CD4-positive, CD25-positive, alpha-beta regulatory T cell (primary cell): Measurements from ENCODE around the gene GLMP. TPM values are rescaled to one million over a fixed set of nuclear protein-coding genes. Genes with fewer than 3 reads are reported as not detected.

ENCODE experiments used
- ATAC-seq, 2 donors: fragments of 150-1000 bp; cut with Tn5 transposase; one replicate each; pipeline ENCODE4 v1.10.0; 2021; ENCODE audit warnings: low read depth in 2 of 2, moderate number of reproducible peaks in 2 of 2, moderate library complexity in 1 of 2
- DNase-seq, 3 donors: peaks; one replicate each; pipeline versions ENCODE4 v3.0.0 to v3.0.0-alpha.2; 2012 to 2022; ENCODE audit warnings: mixed read lengths in 1 of 3
- H3K27ac ChIP-seq: one replicate; pipeline ENCODE4 v1.7.0; 2013; ENCODE audit warnings: mild to moderate bottlenecking, low read length; ENCODE audit not compliant: insufficient read depth, poor library complexity, severe bottlenecking
- H3K27me3 ChIP-seq: one replicate; pipeline ENCODE4 v1.7.0; 2013; ENCODE audit warnings: low read length; ENCODE audit not compliant: control insufficient read depth, insufficient read depth
- H3K36me3 ChIP-seq: one replicate; pipeline ENCODE4 v1.7.0; 2013; ENCODE audit warnings: mild to moderate bottlenecking, low read length, moderate library complexity; ENCODE audit not compliant: control insufficient read depth, insufficient read depth
- H3K4me1 ChIP-seq: 2 replicates; pipeline ENCODE4 v1.7.0; 2013; ENCODE audit warnings: mild to moderate bottlenecking, low read length; ENCODE audit not compliant: insufficient read depth, control insufficient read depth, poor library complexity, severe bottlenecking
- H3K4me3 ChIP-seq: one replicate; pipeline ENCODE4 v1.7.0; 2013; ENCODE audit warnings: low read depth, mild to moderate bottlenecking, low read length, moderate library complexity
- H3K9me3 ChIP-seq, 2 experiments: 1 replicate in 1 of 2; 2 replicates in 1 of 2; pipeline ENCODE4 v1.7.0; 2013; ENCODE audit warnings: low read length in 2 of 2, mild to moderate bottlenecking in 1 of 2, moderate library complexity in 1 of 2; ENCODE audit not compliant: control insufficient read depth in 2 of 2
- H3K27ac Mint-ChIP-seq, 3 donors: one replicate each; pipeline ENCODE4 v1.8.0; 2020 to 2022; ENCODE audit warnings: mild to moderate bottlenecking in 3 of 3, mixed read lengths in 3 of 3, moderate library complexity in 2 of 3
- H3K27me3 Mint-ChIP-seq: one replicate; pipeline ENCODE4 v1.8.0; 2022; ENCODE audit warnings: mild to moderate bottlenecking, mixed read lengths
- H3K36me3 Mint-ChIP-seq: one replicate; pipeline ENCODE4 v1.8.0; 2020; ENCODE audit warnings: mixed read lengths
- H3K4me1 Mint-ChIP-seq, 4 donors: one replicate each; pipeline ENCODE4 v1.8.0; 2020 to 2022; ENCODE audit warnings: mixed read lengths in 4 of 4, mild to moderate bottlenecking in 1 of 4
- H3K4me3 Mint-ChIP-seq, 4 donors: one replicate each; pipeline ENCODE4 v1.8.0; 2020 to 2022; ENCODE audit warnings: mild to moderate bottlenecking in 4 of 4, mixed read lengths in 4 of 4, moderate library complexity in 3 of 4
- H3K9me3 Mint-ChIP-seq, 7 donors: one replicate each; pipeline ENCODE4 v1.8.0; 2020 to 2022; ENCODE audit warnings: mixed read lengths in 7 of 7, mild to moderate bottlenecking in 3 of 7, moderate library complexity in 2 of 7
- polyA plus RNA-seq, 4 donors: library from polyadenylated mRNA; unstranded; fragments of 300-500 nt; fragmentation: Illumina TruSeq; gene quantifications; one replicate each; pipeline ENCODE4 v1.2.3, GENCODE V29; 2021
- total RNA-seq: library from RNA; stranded (reverse); gene quantifications from one replicate; pipeline ENCODE4 v1.2.3, GENCODE V29; 2022

The GLMP gene
- total and polyA plus RNA-seq, 5 donors from 2014 or later: 29.8 to 45.9 (median 36.5) TPM

- H3K27me3 ChIP-seq: no peaks in the 10 kb centered on the region
- DNase-seq (no peak), ATAC-seq (no peak)
- H3K4me3 Mint-ChIP-seq: peak overlapping the region in 1 of 4 donors; percentile 32
- H3K4me1 ChIP-seq: peaks cover 28% of the 10 kb centered on the region
- H3K9me3 Mint-ChIP-seq: no peaks in the 10 kb centered on the region
- peaks cover 5% of the 10 kb centered on the region for H3K36me3 Mint-ChIP-seq
- H3K4me3 ChIP-seq: no peak overlapping the region
- H3K27ac ChIP-seq: no peak overlapping the region
- no peaks in the 10 kb centered on the region for H3K9me3 ChIP-seq
- H3K27me3 Mint-ChIP-seq: no peaks in the 10 kb centered on the region
- H3K36me3 ChIP-seq: peaks cover 10% of the 10 kb centered on the region
- H3K27ac Mint-ChIP-seq: no peak overlapping the region
- peaks cover 20 to 39% (median 24%) of the 10 kb centered on the region in 4 donors for H3K4me1 Mint-ChIP-seq
These were observed 10.0 kb downstream of the GLMP start for GRCh38 chr1:156285437-156285836.

GRCh38 chr1:156284757-156285156 lies 10.7 kb downstream of the GLMP start:
- Histone ChIP-seq H3K27me3 (no peaks in the 10 kb centered on the region), H3K4me1 (peaks cover 28% of the 10 kb centered on the region), H3K27ac (no peak overlapping the region), H3K36me3 (peaks cover 11% of the 10 kb centered on the region), H3K9me3 (no peaks in the 10 kb centered on the region), H3K4me3 (no peak overlapping the region)
- H3K27ac Mint-ChIP-seq: no peak overlapping the region
- H3K4me1 Mint-ChIP-seq: peaks cover 21 to 45% (median 28%) of the 10 kb centered on the region in 4 donors
- peaks cover 1% of the 10 kb centered on the region for H3K36me3 Mint-ChIP-seq
- no peaks in the 10 kb centered on the region for H3K27me3 Mint-ChIP-seq
- H3K4me3 Mint-ChIP-seq: peak overlapping the region in 3 of 4 donors; percentile 32 to 99 (median 55)
- ATAC-seq (no peak), DNase-seq (no peak)
- no peaks in the 10 kb centered on the region for H3K9me3 Mint-ChIP-seq

- no peaks in the 10 kb centered on the region for H3K27me3 ChIP-seq
- H3K27ac Mint-ChIP-seq: peak within 1 kb of the TSS; percentile 95 to 97 (median 96)
- H3K4me3 ChIP-seq: peak within 1 kb of the TSS; percentile 97
- H3K36me3 Mint-ChIP-seq: no peaks in the 10 kb centered on the region
- H3K9me3 Mint-ChIP-seq: no peaks in the 10 kb centered on the region
- DNase-seq (no peak), ATAC-seq (no peak)
- H3K4me1 Mint-ChIP-seq: peaks cover 18 to 47% (median 29%) of the 10 kb centered on the region in 4 donors
- peaks cover 11% of the 10 kb centered on the region for H3K36me3 ChIP-seq
- peak within 1 kb of the TSS; percentile 93 to 99 (median 98) for H3K4me3 Mint-ChIP-seq
- no peaks in the 10 kb centered on the region for H3K27me3 Mint-ChIP-seq
- peak within 1 kb of the TSS; percentile 90 for H3K27ac ChIP-seq
- H3K4me1 ChIP-seq: peaks cover 28% of the 10 kb centered on the region
- no peaks in the 10 kb centered on the region for H3K9me3 ChIP-seq
These were observed 11.4 kb downstream of the GLMP start, which contains the start of gene TMEM79 for GRCh38 chr1:156284112-156284511. TSS of gene TMEM79 (plus strand) at chr1:156284325. CDS start at chr1:156285227, 902 bp downstream.

GRCh38 chr1:156283521-156283920 lies 12.0 kb downstream of the GLMP start:
- H3K27me3 ChIP-seq: no peaks in the 10 kb centered on the region
- H3K9me3 Mint-ChIP-seq: no peaks in the 10 kb centered on the region
- peak overlapping the region; percentile 97 for H3K4me3 ChIP-seq
- DNase-seq (no peak), ATAC-seq (no peak)
- H3K27me3 Mint-ChIP-seq: no peaks in the 10 kb centered on the region
- peak overlapping the region; percentile 93 to 99 (median 98) for H3K4me3 Mint-ChIP-seq
- H3K4me1 ChIP-seq: peaks cover 28% of the 10 kb centered on the region
- H3K27ac Mint-ChIP-seq: peak overlapping the region in 2 of 3 donors; percentile 95 to 96
- no peak overlapping the region for H3K27ac ChIP-seq
- H3K36me3 Mint-ChIP-seq: no peaks in the 10 kb centered on the region
- no peaks in the 10 kb centered on the region for H3K9me3 ChIP-seq
- H3K36me3 ChIP-seq: peaks cover 12% of the 10 kb centered on the region
- H3K4me1 Mint-ChIP-seq: peaks cover 18 to 47% (median 30%) of the 10 kb centered on the region in 4 donors

- peaks cover 7% of the 10 kb centered on the region for H3K36me3 Mint-ChIP-seq
- H3K27ac ChIP-seq: peak within 1 kb of the TSS; percentile 90
- peaks cover 28% of the 10 kb centered on the region for H3K4me1 ChIP-seq
- no peaks in the 10 kb centered on the region for H3K9me3 ChIP-seq
- peaks cover 18 to 50% (median 30%) of the 10 kb centered on the region in 4 donors for H3K4me1 Mint-ChIP-seq
- H3K27me3 Mint-ChIP-seq: no peaks in the 10 kb centered on the region
- H3K36me3 ChIP-seq: peaks cover 20% of the 10 kb centered on the region
- peak within 1 kb of the TSS; percentile 93 to 99 (median 98) for H3K4me3 Mint-ChIP-seq
- H3K27me3 ChIP-seq: no peaks in the 10 kb centered on the region
- DNase-seq (peak; percentile 95 to 99 (median 98)), ATAC-seq (peak; percentile 95)
- peak within 1 kb of the TSS; percentile 97 for H3K4me3 ChIP-seq
- H3K9me3 Mint-ChIP-seq: no peaks in the 10 kb centered on the region
- peak within 1 kb of the TSS; percentile 95 to 97 (median 96) for H3K27ac Mint-ChIP-seq
These were observed 12.8 kb downstream of the GLMP start, which contains the start of gene SMG5 for GRCh38 chr1:156282479-156283222. TSS of gene SMG5 (minus strand) at chr1:156282825. CDS start at chr1:156282680, 145 bp downstream.

GRCh38 chr1:156281693-156282478 lies 13.6 kb downstream of the GLMP start:
- no peaks in the 10 kb centered on the region for H3K9me3 ChIP-seq
- peaks cover 28% of the 10 kb centered on the region for H3K4me1 ChIP-seq
- H3K36me3 ChIP-seq: peaks cover 27% of the 10 kb centered on the region
- no peaks in the 10 kb centered on the region for H3K27me3 ChIP-seq
- H3K4me1 Mint-ChIP-seq: peaks cover 18 to 50% (median 30%) of the 10 kb centered on the region in 4 donors
- peak overlapping the region; percentile 93 to 99 (median 98) for H3K4me3 Mint-ChIP-seq
- H3K27ac Mint-ChIP-seq: peak overlapping the region; percentile 79 to 96 (median 82)
- ATAC-seq (no peak), DNase-seq (peak in 1 of 3 donors; percentile 14)
- H3K27me3 Mint-ChIP-seq: no peaks in the 10 kb centered on the region
- peak overlapping the region; percentile 97 for H3K4me3 ChIP-seq
- peak overlapping the region; percentile 90 for H3K27ac ChIP-seq
- peaks cover 13% of the 10 kb centered on the region for H3K36me3 Mint-ChIP-seq
- H3K9me3 Mint-ChIP-seq: no peaks in the 10 kb centered on the region

GRCh38 chr1:156281281-156281680 lies 14.2 kb downstream of the GLMP start:
- no peaks in the 10 kb centered on the region for H3K27me3 ChIP-seq
- peaks cover 28% of the 10 kb centered on the region for H3K4me1 ChIP-seq
- H3K36me3 ChIP-seq: peaks cover 31% of the 10 kb centered on the region
- H3K27me3 Mint-ChIP-seq: no peaks in the 10 kb centered on the region
- H3K9me3 ChIP-seq: no peaks in the 10 kb centered on the region
- H3K27ac ChIP-seq: peak overlapping the region; percentile 90
- H3K9me3 Mint-ChIP-seq: no peaks in the 10 kb centered on the region
- peak overlapping the region; percentile 52 to 96 (median 82) for H3K27ac Mint-ChIP-seq
- peaks cover 18 to 50% (median 30%) of the 10 kb centered on the region in 4 donors for H3K4me1 Mint-ChIP-seq
- no peak for ATAC-seq
- peak in 2 of 3 donors; percentile 14 to 36 for DNase-seq
- peak overlapping the region; percentile 93 to 99 (median 98) for H3K4me3 Mint-ChIP-seq
- H3K36me3 Mint-ChIP-seq: peaks cover 17% of the 10 kb centered on the region
- peak overlapping the region; percentile 97 for H3K4me3 ChIP-seq
